Activated CD4-positive, alpha-beta memory T cell treated with anti-CD3 and anti-CD28 coated beads, Interleukin-2, amount 10 ng/mL, durations not matched to agents 7 days and 5 days (primary cell): Measurements from ENCODE around the gene CCNY. TPM values are rescaled to one million over a fixed set of nuclear protein-coding genes. Genes with fewer than 3 reads are reported as not detected.

Experiments
- CTCF ChIA-PET: fragments of 350-600 bp; sonication (Branson Sonifier 250); formaldehyde crosslinking; loops from one replicate; lab custom pipeline; 2021; ENCODE audit warnings: antibody characterized with exemption, inconsistent platforms; lab: Charles Lee
- POLR2A ChIA-PET: fragments of 350-600 bp; sonication (Branson Sonifier 250); formaldehyde crosslinking; loops from one replicate; lab custom pipeline; 2021; ENCODE audit warnings: antibody characterized with exemption; lab: Charles Lee
- DNase-seq: peaks from one replicate; pipeline ENCODE4 v3.0.0-alpha.2; 2020
- H3K27ac Mint-ChIP-seq: one replicate; pipeline ENCODE4 v1.8.0; 2021; ENCODE audit warnings: mild to moderate bottlenecking, mixed read lengths
- H3K27me3 Mint-ChIP-seq: one replicate; pipeline ENCODE4 v1.8.0; 2021; ENCODE audit warnings: mixed read lengths
- H3K36me3 Mint-ChIP-seq: one replicate; pipeline ENCODE4 v1.8.0; 2021; ENCODE audit warnings: low read depth, mixed read lengths
- H3K4me1 Mint-ChIP-seq: one replicate; pipeline ENCODE4 v1.8.0; 2021; ENCODE audit warnings: mixed read lengths
- H3K4me3 Mint-ChIP-seq: one replicate; pipeline ENCODE4 v1.8.0; 2021; ENCODE audit warnings: mild to moderate bottlenecking, mixed read lengths
- H3K9me3 Mint-ChIP-seq: one replicate; pipeline ENCODE4 v1.8.0; 2021; ENCODE audit warnings: mixed read lengths
- total RNA-seq, 2 experiments: library from RNA; stranded (reverse); gene quantifications; one replicate each; pipeline ENCODE4 v1.2.3, GENCODE V29; 2021

CCNY gene
- total RNA-seq, 2 experiments from 2014 or later, result 49.3 to 56.7 TPM

GRCh38 chr10:35545079-35545657 lies 208.9 kb downstream of the CCNY start:
- Mint-ChIP-seq H3K4me3 (no peak overlapping the region), H3K27me3 (no peaks in the 10 kb centered on the region), H3K27ac (no peak overlapping the region), H3K9me3 (peaks cover 4% of the 10 kb centered on the region), H3K36me3 (peaks cover 21% of the 10 kb centered on the region), H3K4me1 (peaks cover 22% of the 10 kb centered on the region)
- ChIA-PET CTCF (interaction anchor here (1.0 kb wide), 1 partner anchor 18 kb away, joined by 3 read pairs; no protein-coding TSS in a partner anchor), POLR2A (no interaction called here)
- DNase-seq, result no peak

GRCh38 chr10:35545878-35546590 lies 209.7 kb downstream of the CCNY start:
- no peak overlapping the region for H3K27ac Mint-ChIP-seq
- ChIA-PET POLR2A (no interaction called here), CTCF (interaction anchor here (0.8 kb wide), 1 partner anchor 20 kb away, joined by 3 read pairs; no protein-coding TSS in a partner anchor)

GRCh38 chr10:35546824-35547225 lies 210.5 kb downstream of the CCNY start:
- H3K9me3 Mint-ChIP-seq, result peaks cover 4% of the 10 kb centered on the region
- DNase-seq, result no peak
- H3K4me3 Mint-ChIP-seq, result no peak overlapping the region
- peaks cover 8% of the 10 kb centered on the region for H3K4me1 Mint-ChIP-seq
- POLR2A ChIA-PET, result no interaction called here
- peaks cover 21% of the 10 kb centered on the region for H3K36me3 Mint-ChIP-seq
- H3K27me3 Mint-ChIP-seq, result no peaks in the 10 kb centered on the region
- no peak overlapping the region for H3K27ac Mint-ChIP-seq
- CTCF ChIA-PET, result no interaction called here

More at GRCh38 chr10:35545878-35546590, 209.7 kb downstream of the CCNY start:
- H3K36me3 Mint-ChIP-seq, result peaks cover 25% of the 10 kb centered on the region
- H3K27me3 Mint-ChIP-seq, result no peaks in the 10 kb centered on the region
- H3K9me3 Mint-ChIP-seq, result peaks cover 4% of the 10 kb centered on the region
- DNase-seq, result no peak
- no peak overlapping the region for H3K4me3 Mint-ChIP-seq
- H3K4me1 Mint-ChIP-seq, result peaks cover 14% of the 10 kb centered on the region

- Mint-ChIP-seq H3K4me3 (no peak overlapping the region), H3K4me1 (no peaks in the 10 kb centered on the region), H3K9me3 (no peaks in the 10 kb centered on the region), H3K27ac (no peak overlapping the region), H3K36me3 (peaks cover 10% of the 10 kb centered on the region), H3K27me3 (no peaks in the 10 kb centered on the region)
- POLR2A ChIA-PET, result no interaction called here
- CTCF ChIA-PET, result interaction anchor here (0.6 kb wide), 1 partner anchor 11 kb away, joined by 3 read pairs; no protein-coding TSS in a partner anchor
- DNase-seq, result no peak
Observed at GRCh38 chr10:35552650-35553342, 216.5 kb downstream of the CCNY start.

- no peak overlapping the region for H3K4me3 Mint-ChIP-seq
- H3K4me1 Mint-ChIP-seq, result no peaks in the 10 kb centered on the region
- POLR2A ChIA-PET, result no interaction called here
- DNase-seq, result no peak
- H3K9me3 Mint-ChIP-seq, result no peaks in the 10 kb centered on the region
- no peak overlapping the region for H3K27ac Mint-ChIP-seq
- CTCF ChIA-PET, result interaction anchor here (1.0 kb wide), 1 partner anchor 9 kb away, joined by 4 read pairs; no protein-coding TSS in a partner anchor
- peaks cover 12% of the 10 kb centered on the region for H3K36me3 Mint-ChIP-seq
- no peaks in the 10 kb centered on the region for H3K27me3 Mint-ChIP-seq
Observed at GRCh38 chr10:35554036-35554435, 217.7 kb downstream of the CCNY start.

GRCh38 chr10:35554461-35555056 lies 218.2 kb downstream of the CCNY start:
- POLR2A ChIA-PET, result no interaction called here
- H3K36me3 Mint-ChIP-seq, result peaks cover 12% of the 10 kb centered on the region
- no peaks in the 10 kb centered on the region for H3K9me3 Mint-ChIP-seq
- H3K4me3 Mint-ChIP-seq, result no peak overlapping the region
- H3K27me3 Mint-ChIP-seq, result no peaks in the 10 kb centered on the region
- CTCF ChIA-PET, result interaction anchor here (1.0 kb wide), 1 partner anchor 9 kb away, joined by 4 read pairs; no protein-coding TSS in a partner anchor
- no peak for DNase-seq
- no peak overlapping the region for H3K27ac Mint-ChIP-seq
- no peaks in the 10 kb centered on the region for H3K4me1 Mint-ChIP-seq

- ChIA-PET CTCF (no interaction called here), POLR2A (no interaction called here)
- Mint-ChIP-seq H3K4me1 (no peaks in the 10 kb centered on the region), H3K9me3 (no peaks in the 10 kb centered on the region), H3K27me3 (no peaks in the 10 kb centered on the region), H3K4me3 (no peak overlapping the region), H3K36me3 (peaks cover 3% of the 10 kb centered on the region), H3K27ac (no peak overlapping the region)
- DNase-seq, result no peak
Observed at GRCh38 chr10:35555962-35556930, 219.9 kb downstream of the CCNY start.

GRCh38 chr10:35558276-35558675 lies 222.0 kb downstream of the CCNY start:
- no peak overlapping the region for H3K27ac Mint-ChIP-seq
- peaks cover 3% of the 10 kb centered on the region for H3K36me3 Mint-ChIP-seq
- ChIA-PET CTCF (no interaction called here), POLR2A (no interaction called here)
- no peaks in the 10 kb centered on the region for H3K27me3 Mint-ChIP-seq
- no peaks in the 10 kb centered on the region for H3K9me3 Mint-ChIP-seq
- DNase-seq, result no peak
- peaks cover under 1% of the 10 kb centered on the region for H3K4me1 Mint-ChIP-seq
- H3K4me3 Mint-ChIP-seq, result no peak overlapping the region

- Mint-ChIP-seq H3K27ac (no peak overlapping the region), H3K36me3 (peaks cover 3% of the 10 kb centered on the region), H3K9me3 (no peaks in the 10 kb centered on the region), H3K4me1 (peaks cover 4% of the 10 kb centered on the region), H3K4me3 (no peak overlapping the region), H3K27me3 (no peaks in the 10 kb centered on the region)
- ChIA-PET CTCF (interaction anchor here (1.5 kb wide), 1 partner anchor 439 kb away, joined by 5 read pairs; no protein-coding TSS in a partner anchor), POLR2A (no interaction called here)
- DNase-seq, result no peak
Observed at GRCh38 chr10:35559416-35559815, 223.1 kb downstream of the CCNY start.

GRCh38 chr10:35561715-35562114 lies 225.4 kb downstream of the CCNY start:
- Mint-ChIP-seq H3K27me3 (no peaks in the 10 kb centered on the region), H3K9me3 (no peaks in the 10 kb centered on the region), H3K4me1 (peaks cover 5% of the 10 kb centered on the region), H3K27ac (no peak overlapping the region), H3K36me3 (peaks cover 7% of the 10 kb centered on the region), H3K4me3 (no peak overlapping the region)
- CTCF ChIA-PET, result interaction anchor here (0.6 to 1.2 kb wide), 4 partner anchors 18 to 567 kb away, joined by 3 to 4 read pairs (median 3); no protein-coding TSS in a partner anchor
- DNase-seq, result no peak
- POLR2A ChIA-PET, result no interaction called here

- peaks cover 5% of the 10 kb centered on the region for H3K4me1 Mint-ChIP-seq
- no peak overlapping the region for H3K27ac Mint-ChIP-seq
- no peak for DNase-seq
- no peaks in the 10 kb centered on the region for H3K9me3 Mint-ChIP-seq
- H3K27me3 Mint-ChIP-seq, result no peaks in the 10 kb centered on the region
- CTCF ChIA-PET, result interaction anchor here (0.6 to 2.2 kb wide), 12 partner anchors 13 to 568 kb away, joined by 3 to 16 read pairs (median 4); partner anchors contain the start of gene CREM
- H3K4me3 Mint-ChIP-seq, result no peak overlapping the region
- H3K36me3 Mint-ChIP-seq, result peaks cover 7% of the 10 kb centered on the region
- POLR2A ChIA-PET, result interaction anchor here (0.6 kb wide), 1 partner anchor 442 kb away, joined by 3 read pairs; no protein-coding TSS in a partner anchor
Observed at GRCh38 chr10:35562427-35562826, 226.1 kb downstream of the CCNY start.
